ENCODE measurements around the gene YBX1.
"Not testable (repeated sequence)": the region's sequence is repeated elsewhere in the genome, so short reads cannot be mapped to it uniquely, and the experiment has no call there.

Gene YBX1

GRCh38 chr1:42679364-42679983 is 2.7 kb upstream of the YBX1 start:
- Histone ChIP-seq H3K9me3 (ENCODE audit: control insufficient read depth, insufficient read depth, low read length) (no peaks in the 10 kb centered on the region), H3K4me1 (ENCODE audit: control insufficient read depth, low read length) (peaks cover 43% of the 10 kb centered on the region), H3F3A (ENCODE audit: control insufficient read depth, insufficient read depth) (peaks cover 8% of the 10 kb centered on the region; the same call in 1 of the 2 replicates), H3K9me2 (replicated peaks; ENCODE audit: control insufficient read depth, low read length) (no peaks in the 10 kb centered on the region), H4K20me1 (ENCODE audit: control insufficient read depth, insufficient read depth, low read depth, low read length) (peaks cover 14% of the 10 kb centered on the region), H3K79me2 (ENCODE audit: control insufficient read depth, low read length) (peaks cover 44% of the 10 kb centered on the region), H3K27me3 (ENCODE audit: control insufficient read depth, low read length) (no peaks in the 10 kb centered on the region), H3K36me3 (ENCODE audit: control insufficient read depth, low read length) (peaks cover 41% of the 10 kb centered on the region), H3K4me3 (ENCODE audit: low read length) (peak overlapping the region; percentile 77), H3K4me2 (ENCODE audit: low read length) (peak overlapping the region; percentile 81), H3K27ac (ENCODE audit: low read depth, low read length) (no peak overlapping the region)
- TF ChIP-seq EZH2phosphoT487 (IDR thresholded peaks at IDR 0.05; ENCODE audit: borderline replicate concordance, low read length) (no peak), CTCF (IDR thresholded peaks at IDR 0.05; ENCODE audit: low read depth, low read length, poor library complexity, severe bottlenecking) (no peak)

GRCh38 chr1:42680055-42680454 is 2.2 kb upstream of the YBX1 start:
- Histone ChIP-seq H3K4me3 (ENCODE audit: low read length) (peak overlapping the region; percentile 77), H3K36me3 (ENCODE audit: control insufficient read depth, low read length) (peaks cover 41% of the 10 kb centered on the region), H3K4me2 (ENCODE audit: low read length) (peak overlapping the region; percentile 81)

GRCh38 chr1:42680921-42681683 is 1.1 kb upstream of the YBX1 start:
- Histone ChIP-seq H3K36me3 (ENCODE audit: control insufficient read depth, low read length) (peaks cover 41% of the 10 kb centered on the region), H3K9me2 (replicated peaks; ENCODE audit: control insufficient read depth, low read length) (no peaks in the 10 kb centered on the region), H3K4me2 (ENCODE audit: low read length) (peak overlapping the region; percentile 81), H4K20me1 (ENCODE audit: control insufficient read depth, insufficient read depth, low read depth, low read length) (peaks cover 30% of the 10 kb centered on the region), H3K27ac (ENCODE audit: low read depth, low read length) (peak overlapping the region; percentile 58), H3K79me2 (ENCODE audit: control insufficient read depth, low read length) (peaks cover 61% of the 10 kb centered on the region), H3K27me3 (ENCODE audit: control insufficient read depth, low read length) (no peaks in the 10 kb centered on the region), H3K4me1 (ENCODE audit: control insufficient read depth, low read length) (peaks cover 45% of the 10 kb centered on the region), H3K9me3 (ENCODE audit: control insufficient read depth, insufficient read depth, low read length) (no peaks in the 10 kb centered on the region), H3F3A (ENCODE audit: control insufficient read depth, insufficient read depth) (peaks cover 8% of the 10 kb centered on the region; the same call in 1 of the 2 replicates), H3K4me3 (ENCODE audit: low read length) (peak overlapping the region; percentile 77)
- TF ChIP-seq CTCF (IDR thresholded peaks at IDR 0.05; ENCODE audit: low read depth, low read length, poor library complexity, severe bottlenecking) (peak; percentile 21), EZH2phosphoT487 (IDR thresholded peaks at IDR 0.05; ENCODE audit: borderline replicate concordance, low read length) (no peak)

More at GRCh38 chr1:42680055-42680454, 2.2 kb upstream of the YBX1 start:
- Histone ChIP-seq H4K20me1 (ENCODE audit: control insufficient read depth, insufficient read depth, low read depth, low read length) (peaks cover 20% of the 10 kb centered on the region), H3K4me1 (ENCODE audit: control insufficient read depth, low read length) (peaks cover 43% of the 10 kb centered on the region), H3K27ac (ENCODE audit: low read depth, low read length) (no peak overlapping the region), H3F3A (ENCODE audit: control insufficient read depth, insufficient read depth) (peaks cover 8% of the 10 kb centered on the region; the same call in 1 of the 2 replicates), H3K9me2 (replicated peaks; ENCODE audit: control insufficient read depth, low read length) (no peaks in the 10 kb centered on the region), H3K79me2 (ENCODE audit: control insufficient read depth, low read length) (peaks cover 50% of the 10 kb centered on the region), H3K9me3 (ENCODE audit: control insufficient read depth, insufficient read depth, low read length) (no peaks in the 10 kb centered on the region), H3K27me3 (ENCODE audit: control insufficient read depth, low read length) (no peaks in the 10 kb centered on the region)
- TF ChIP-seq EZH2phosphoT487 (IDR thresholded peaks at IDR 0.05; ENCODE audit: borderline replicate concordance, low read length), result no peak
- no peak for TF ChIP-seq CTCF (IDR thresholded peaks at IDR 0.05; ENCODE audit: low read depth, low read length, poor library complexity, severe bottlenecking)

GRCh38 chr1:42682484-42682738 is 193 bp downstream of the YBX1 start:
- peaks cover 48% of the 10 kb centered on the region for H3K36me3 ChIP-seq (ENCODE audit: control insufficient read depth, low read length)
- not testable (repeated sequence) for H3K4me2 ChIP-seq (ENCODE audit: low read length); H3K9me3 ChIP-seq (ENCODE audit: control insufficient read depth, insufficient read depth, low read length); H3K27me3 ChIP-seq (ENCODE audit: control insufficient read depth, low read length); H3K27ac ChIP-seq (ENCODE audit: low read depth, low read length); H3K9me2 ChIP-seq (replicated peaks; ENCODE audit: control insufficient read depth, low read length)
- H3K79me2 ChIP-seq (ENCODE audit: control insufficient read depth, low read length), result peaks cover 74% of the 10 kb centered on the region
- peaks cover 42% of the 10 kb centered on the region for H4K20me1 ChIP-seq (ENCODE audit: control insufficient read depth, insufficient read depth, low read depth, low read length)
- peaks cover 58% of the 10 kb centered on the region for H3K4me1 ChIP-seq (ENCODE audit: control insufficient read depth, low read length)
- peak overlapping the region; percentile 77 for H3K4me3 ChIP-seq (ENCODE audit: low read length)
- peaks cover 14% of the 10 kb centered on the region; the same call in 1 of the 2 replicates for H3F3A ChIP-seq (ENCODE audit: control insufficient read depth, insufficient read depth)
